ENCODE measurements around the gene NDOR1.
A peak's percentile ranks its signal among the peaks of the same experiment; 100 is the strongest.

The NDOR1 gene

DNA sequence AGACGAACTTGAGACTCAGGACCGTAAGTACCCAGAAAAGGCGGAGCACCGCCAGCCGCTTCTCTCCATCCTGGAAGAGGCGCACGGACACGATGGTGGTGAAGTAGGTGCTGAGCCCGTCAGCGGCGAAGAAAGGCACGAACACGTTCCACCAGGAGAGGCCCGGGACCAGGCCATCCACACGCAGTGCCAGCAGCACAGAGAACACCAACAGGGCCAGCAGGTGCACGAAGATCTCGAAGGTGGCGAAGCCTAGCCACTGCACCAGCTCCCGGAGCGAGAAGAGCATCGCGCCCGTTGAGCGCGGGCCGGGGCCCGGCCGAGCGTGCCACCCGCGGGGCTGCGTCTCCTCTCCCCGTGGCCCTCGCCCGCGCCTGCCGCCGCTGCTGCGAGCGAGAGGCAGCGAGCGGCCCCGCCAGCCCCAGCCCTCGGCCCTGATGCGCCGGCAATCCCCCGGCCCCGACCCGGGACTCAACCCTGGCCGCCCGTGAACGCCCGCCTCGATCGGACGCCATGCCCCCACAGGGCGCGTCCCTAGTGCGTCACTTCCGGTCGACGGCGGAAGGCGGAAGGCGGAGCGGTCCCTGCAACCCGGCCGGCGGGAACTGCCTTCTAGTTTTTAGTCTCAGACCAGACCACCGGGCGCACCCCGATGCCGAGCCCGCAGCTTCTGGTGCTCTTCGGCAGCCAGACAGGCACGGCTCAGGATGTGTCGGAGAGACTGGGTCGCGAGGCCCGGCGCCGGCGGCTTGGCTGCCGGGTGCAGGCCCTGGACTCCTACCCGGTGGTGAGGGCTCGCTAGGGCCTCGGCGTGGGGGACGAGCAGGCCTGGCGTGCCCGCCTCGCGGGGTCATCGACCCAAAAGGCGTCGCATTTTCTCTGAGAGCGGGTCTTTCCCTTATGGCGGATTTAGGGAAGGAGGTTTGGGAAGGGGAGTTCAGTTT, at the start of gene NDOR1, which contains the start of gene TMEM203:
NDOR1 (plus strand) TSS at position 575 of the 944 bp plus-strand sequence; CDS start at position 653, 78 bp downstream.
TMEM203 (minus strand) TSS at position 523 of the 944 bp plus-strand sequence; CDS start at position 289, 234 bp downstream.
- DNase-seq = peak; percentile 82 to 93 (median 88)

GRCh38 chr9:137156567-137157375, 48.7 kb upstream of the NDOR1 start:
- peak in 3 of 4 experiments; percentile 29 to 47 (median 29) for DNase-seq

DNA sequence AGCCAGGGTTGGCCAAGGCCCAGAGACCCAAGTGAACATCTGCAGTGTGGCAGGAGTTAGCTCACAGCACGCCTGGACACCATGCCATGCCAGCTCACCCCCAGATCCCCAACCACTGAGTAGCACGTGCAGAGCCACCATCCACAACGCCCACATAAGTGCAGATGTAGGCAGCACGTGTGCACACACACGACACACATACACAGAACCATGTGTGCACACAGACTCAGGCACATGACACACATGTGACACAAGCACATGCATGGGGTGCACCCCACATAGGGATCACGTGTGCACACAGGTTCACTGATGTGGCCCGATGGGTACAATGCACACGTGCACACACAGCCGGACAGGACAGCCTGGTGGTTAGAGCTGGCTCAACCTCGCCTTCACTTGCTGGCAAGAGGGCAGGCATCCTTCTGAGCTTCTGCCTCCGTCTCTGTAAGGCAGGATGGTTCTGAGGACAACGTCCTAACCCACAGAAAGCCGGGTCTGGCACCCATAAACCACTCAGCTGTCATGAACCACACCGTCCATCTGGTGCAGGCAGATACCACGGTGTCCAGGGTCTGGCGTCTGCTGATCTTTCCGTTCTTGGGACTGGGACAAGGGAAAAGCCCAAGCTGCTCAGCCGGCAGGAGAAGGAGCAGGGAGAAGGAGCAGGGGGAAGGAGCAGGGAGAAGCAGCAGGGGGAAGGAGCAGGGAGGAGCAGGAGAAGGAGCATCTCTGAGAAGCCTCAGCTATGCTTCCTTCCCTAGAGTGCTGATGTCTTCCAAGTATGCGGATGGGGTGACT, 47.7 kb upstream of the NDOR1 start:
- DNase-seq = no peak

DNA sequence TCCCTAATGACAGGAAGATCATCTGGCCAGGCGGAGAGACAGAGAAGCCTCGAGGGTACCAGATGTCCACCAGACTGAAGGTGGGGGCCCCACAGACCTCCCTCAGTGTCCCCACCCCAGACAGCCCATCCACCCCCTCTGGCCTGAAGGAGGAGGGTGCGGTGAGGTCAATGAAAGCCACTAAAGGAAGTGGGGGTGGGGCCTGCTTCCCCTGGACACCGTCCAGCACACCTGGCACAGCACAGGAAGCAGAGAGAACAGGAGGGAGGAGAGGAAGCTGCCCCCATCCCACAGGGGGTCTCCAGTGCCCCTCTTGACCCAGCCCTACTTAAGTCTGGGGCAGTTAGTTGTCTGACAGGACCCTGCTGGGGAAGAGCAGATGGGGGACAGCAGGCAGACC, 46.9 kb upstream of the NDOR1 start:
- DNase-seq = no peak

DNA sequence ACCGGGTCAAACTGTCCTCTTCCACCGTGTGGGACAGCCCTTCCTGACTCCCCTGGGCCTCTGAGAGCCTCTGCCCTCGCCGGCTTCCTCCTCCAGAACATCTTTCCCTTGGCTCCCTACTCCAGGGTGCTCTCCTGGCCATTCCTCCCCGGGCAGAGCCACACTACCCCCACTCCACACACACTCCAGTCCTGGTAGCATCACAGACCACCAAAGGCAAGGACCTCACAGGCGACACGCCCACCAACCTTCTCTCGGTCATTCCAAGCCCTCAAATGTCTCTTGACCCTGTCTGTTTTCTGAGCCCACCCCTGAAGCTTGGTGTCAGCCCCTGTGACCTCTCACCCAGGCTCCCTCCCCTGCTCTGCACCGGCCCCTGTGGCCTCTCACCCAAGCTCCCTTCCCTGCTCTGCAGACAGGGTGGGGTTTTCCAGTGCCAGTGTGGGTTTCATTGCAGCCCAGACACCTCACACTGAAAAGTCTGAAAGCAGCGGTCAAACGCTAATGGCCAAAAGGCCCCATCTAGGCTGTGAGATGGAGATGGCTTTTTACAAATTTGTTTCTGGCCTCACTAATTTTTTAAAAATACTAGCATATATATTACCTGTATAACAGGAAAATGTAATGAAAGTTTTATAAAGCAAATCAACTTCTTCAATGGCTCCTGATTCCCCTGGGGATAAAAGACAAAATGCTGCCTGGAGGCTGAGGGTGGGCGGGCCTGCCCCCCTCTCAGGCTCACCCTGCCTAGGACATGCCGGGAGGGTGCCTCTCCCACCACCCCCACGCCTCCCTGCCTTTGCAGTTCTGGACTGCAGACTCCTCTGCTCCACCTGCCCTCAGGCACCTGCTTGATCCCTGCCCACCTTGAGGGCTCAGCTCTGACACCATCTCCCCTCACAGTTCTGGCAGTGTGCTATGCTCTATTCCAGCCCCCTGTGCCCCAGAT, 46.1 kb upstream of the NDOR1 start:
- DNase-seq = no peak

DNA sequence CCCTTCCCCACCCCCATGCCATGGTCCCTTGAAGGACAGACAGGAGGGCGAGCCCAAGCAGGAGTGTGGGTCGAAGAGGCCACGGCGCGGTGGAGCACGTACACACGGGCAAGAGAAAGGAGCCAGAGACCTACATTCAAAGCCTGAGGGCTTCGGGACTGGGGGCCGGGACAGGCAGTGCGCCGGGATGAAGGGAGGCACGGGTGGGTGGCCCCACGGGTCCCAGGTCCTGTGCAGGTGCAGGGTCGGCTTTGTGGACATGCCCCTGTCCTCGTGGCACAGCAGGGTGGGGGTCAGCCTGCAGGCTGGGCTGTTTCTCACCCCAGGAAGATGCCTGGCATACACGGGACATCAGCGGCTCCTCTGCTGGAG, 45.5 kb upstream of the NDOR1 start:
- no peak for DNase-seq

DNA sequence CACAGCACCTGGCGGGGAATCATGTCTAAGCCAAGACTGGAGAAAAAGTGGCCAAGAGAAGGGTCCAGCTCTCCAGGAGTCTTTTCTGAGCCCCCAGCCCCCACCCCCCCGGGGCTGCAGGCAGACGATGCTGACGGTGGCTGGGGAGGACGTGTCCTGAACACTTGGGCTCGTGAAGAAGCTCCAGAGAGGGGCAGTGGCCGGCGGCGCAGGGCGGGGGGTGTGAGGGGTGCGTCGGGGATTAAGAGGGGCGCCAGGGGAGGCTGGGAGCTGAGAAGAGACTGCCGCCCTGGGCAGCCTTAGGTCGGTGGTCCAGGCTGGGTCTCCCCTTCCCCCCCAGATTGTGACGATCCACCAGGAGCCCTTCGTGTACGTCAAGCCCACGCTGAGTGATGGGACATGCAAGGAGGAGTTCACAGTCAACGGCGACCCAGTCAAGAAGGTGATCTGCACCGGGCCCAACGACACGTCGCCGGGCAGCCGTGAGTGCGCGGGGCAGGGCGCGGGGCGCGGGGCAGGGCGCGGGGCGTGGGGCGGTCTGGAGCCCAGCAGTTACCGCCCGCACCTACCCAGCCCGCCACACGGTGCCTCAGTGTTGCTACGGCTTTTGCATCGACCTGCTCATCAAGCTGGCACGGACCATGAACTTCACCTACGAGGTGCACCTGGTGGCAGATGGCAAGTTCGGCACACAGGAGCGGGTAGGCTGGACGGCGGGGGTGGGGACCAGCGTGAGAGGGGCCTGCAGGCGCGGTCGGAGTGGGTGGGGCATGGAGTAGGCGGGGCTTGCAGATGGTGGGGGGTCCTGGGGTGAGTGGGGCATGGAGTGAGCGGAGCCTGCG, 44.6 kb upstream of the NDOR1 start:
- no peak for DNase-seq

- no peak for DNase-seq
Measured at GRCh38 chr9:137161558-137162486, 43.7 kb upstream of the NDOR1 start.

DNA sequence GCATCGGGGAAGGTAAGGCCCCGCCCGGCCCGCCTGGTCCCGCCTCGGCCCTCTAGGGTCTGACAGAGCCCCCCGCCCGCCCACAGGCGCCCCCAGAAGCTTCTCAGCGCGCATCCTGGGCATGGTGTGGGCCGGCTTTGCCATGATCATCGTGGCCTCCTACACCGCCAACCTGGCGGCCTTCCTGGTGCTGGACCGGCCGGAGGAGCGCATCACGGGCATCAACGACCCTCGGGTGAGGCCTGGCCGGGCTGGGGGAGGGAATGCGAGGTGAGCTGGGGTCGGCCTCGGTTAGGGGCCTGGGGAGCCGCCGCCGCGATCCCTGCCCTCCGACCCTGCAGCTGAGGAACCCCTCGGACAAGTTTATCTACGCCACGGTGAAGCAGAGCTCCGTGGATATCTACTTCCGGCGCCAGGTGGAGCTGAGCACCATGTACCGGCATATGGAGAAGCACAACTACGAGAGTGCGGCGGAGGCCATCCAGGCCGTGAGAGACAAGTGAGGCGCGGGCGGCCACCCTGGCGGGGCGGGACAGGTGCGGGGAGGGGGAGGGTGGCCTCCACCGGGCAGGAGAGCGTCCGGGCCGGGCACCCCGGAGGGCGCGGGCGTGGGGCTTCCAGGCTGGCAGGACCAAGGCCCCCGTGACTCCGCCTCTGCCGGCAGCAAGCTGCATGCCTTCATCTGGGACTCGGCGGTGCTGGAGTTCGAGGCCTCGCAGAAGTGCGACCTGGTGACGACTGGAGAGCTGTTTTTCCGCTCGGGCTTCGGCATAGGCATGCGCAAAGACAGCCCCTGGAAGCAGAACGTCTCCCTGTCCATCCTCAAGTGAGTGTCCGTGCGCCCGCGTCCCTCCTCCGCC, 42.8 kb upstream of the NDOR1 start:
- no peak for DNase-seq

DNA sequence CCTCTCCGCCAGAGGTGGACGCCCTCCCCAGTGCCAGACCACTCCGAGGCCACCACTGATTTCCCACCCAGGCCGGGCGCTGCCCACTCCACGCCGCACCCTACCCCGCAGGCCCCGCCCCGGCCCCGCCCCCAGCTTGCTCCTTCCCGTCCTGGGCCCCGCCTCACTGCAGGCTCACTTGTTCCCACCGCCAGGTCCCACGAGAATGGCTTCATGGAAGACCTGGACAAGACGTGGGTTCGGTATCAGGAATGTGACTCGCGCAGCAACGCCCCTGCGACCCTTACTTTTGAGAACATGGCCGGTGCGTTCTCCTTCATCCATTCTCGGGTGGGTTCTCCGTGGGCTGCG, 42.2 kb upstream of the NDOR1 start:
- DNase-seq = no peak

GRCh38 chr9:137163805-137164204, 41.7 kb upstream of the NDOR1 start:
- no peak for DNase-seq

DNA sequence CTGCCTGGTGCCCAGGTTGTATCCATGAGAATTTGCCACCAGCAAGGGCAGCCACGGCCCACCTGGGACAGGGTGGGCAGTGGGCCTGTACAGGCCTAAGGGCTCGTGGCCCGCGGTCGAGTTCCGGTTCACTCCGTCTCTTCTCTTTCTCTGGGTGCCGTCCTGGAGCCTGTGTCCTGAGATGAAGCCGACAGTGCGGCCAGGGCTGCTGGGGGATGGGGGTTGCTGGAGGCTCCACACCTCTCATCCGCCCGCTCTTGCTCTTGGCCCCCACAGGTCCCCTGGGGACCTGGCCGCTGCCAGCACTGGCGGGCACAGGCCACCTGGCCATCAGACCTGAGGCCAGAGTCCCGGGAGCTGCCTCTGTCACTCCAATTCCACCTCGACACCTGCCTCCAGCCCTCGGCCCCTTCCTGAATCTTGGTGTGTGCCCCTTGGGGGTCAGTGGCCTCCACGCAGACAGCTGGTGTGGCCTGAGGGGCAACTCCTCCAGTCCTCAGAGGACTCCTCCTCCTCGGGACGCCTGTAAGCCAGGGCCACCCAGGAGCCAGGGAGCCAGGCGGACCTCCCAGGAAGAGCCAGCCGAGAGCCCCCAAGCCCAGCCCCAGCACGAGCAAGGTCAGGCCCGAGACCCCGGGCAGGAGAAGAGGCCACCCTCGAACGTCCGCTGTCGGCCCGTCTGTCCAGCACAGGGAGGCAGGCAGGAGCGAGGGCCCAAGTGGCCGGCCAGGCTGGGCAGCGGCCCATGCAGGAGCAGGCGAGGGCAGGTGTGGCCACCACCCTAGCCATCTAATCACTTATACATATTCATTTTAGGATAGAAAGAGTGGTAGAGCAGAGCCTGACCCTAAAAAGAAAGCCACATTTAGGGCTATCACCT, 40.9 kb upstream of the NDOR1 start:
- no peak for DNase-seq

DNA sequence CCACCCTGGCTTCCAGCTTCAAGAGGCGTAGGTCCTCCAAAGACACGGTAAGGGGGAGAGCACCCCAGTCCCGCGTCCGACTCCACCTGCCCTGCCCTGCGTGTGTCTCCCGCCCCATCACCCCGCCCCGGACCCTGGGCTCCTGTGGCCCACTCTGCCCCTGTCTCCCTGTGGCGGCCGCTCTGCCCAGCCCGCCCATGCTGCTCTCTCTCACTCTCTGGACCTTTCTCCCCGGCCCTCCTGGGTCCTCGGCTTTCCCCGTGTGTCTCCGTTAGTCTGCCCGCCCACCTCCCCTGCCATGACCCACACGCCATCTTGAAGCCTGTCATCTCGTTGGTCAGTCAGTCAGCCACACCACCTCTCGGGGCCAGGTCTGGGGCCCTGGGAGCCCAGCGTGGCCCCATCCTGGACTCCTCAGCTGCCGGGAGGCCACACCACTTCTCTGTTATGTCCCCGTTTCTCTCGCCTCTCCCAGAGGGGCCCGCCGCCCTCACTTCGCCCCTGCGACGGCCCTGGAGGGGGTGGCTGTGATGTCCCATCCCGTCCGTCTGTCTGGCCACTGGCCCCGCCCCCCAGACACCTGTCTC, 40.2 kb upstream of the NDOR1 start:
- DNase-seq = no peak

- DNase-seq = no peak
Measured at GRCh38 chr9:137166380-137167229, 38.9 kb upstream of the NDOR1 start.

DNA sequence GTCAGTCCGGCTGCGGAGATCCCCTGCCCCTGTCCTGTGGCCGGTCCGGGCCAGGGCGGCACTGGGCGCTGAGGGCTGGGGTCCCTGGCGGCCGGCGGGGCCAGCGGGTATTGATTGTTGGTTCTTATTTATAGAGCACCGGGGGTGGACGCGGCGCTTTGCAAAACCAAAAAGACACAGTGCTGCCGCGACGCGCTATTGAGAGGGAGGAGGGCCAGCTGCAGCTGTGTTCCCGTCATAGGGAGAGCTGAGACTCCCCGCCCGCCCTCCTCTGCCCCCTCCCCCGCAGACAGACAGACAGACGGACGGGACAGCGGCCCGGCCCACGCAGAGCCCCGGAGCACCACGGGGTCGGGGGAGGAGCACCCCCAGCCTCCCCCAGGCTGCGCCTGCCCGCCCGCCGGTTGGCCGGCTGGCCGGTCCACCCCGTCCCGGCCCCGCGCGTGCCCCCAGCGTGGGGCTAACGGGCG, 38.2 kb upstream of the NDOR1 start:
- DNase-seq = no peak

All from activated CD4-positive, CD25-positive, alpha-beta regulatory T cell (primary cell).